Suprapubic skin (tissue), 4 donors: ENCODE results near the gene DLX2. TPM values are rescaled to one million over a fixed set of nuclear protein-coding genes. Genes with fewer than 3 reads are reported as not detected.
"Not testable (repeated sequence)": the region's sequence is repeated elsewhere in the genome, so short reads cannot be mapped to it uniquely, and the experiment has no call there.

Source experiments
- DNase-seq, 2 donors: peaks; one replicate each; pipeline ENCODE4 v3.0.0-alpha.2; 2019; ENCODE audit warnings: low spot score in 2 of 2
- H3K27ac ChIP-seq: fragments of 200-600 bp; sonication (generic); one replicate; pipeline ENCODE4 v1.5.1; 2019
- H3K27me3 ChIP-seq: fragments of 200-600 bp; sonication (generic); one replicate; pipeline ENCODE4 v1.5.1; 2019
- H3K36me3 ChIP-seq: fragments of 200-600 bp; sonication (generic); one replicate; pipeline ENCODE4 v1.5.1; 2019
- H3K4me1 ChIP-seq: fragments of 200-600 bp; sonication (generic); one replicate; pipeline ENCODE4 v1.5.1; 2019
- H3K4me3 ChIP-seq: fragments of 200-600 bp; sonication (generic); one replicate; pipeline ENCODE4 v1.5.1; 2019; ENCODE audit warnings: mild to moderate bottlenecking
- H3K9me3 ChIP-seq: fragments of 200-600 bp; sonication (generic); one replicate; pipeline ENCODE4 v1.5.1; 2019
- CTCF ChIP-seq, 2 donors: fragments of 200-600 bp in 1 of 2; fragments of 450-650 bp in 1 of 2; sonication (generic) in 1 of 2; IDR thresholded peaks; one replicate each; pipeline ENCODE4 v1.5.1; 2016 to 2019; ENCODE audit warnings: antibody characterized with exemption in 2 of 2, mild to moderate bottlenecking in 1 of 2, moderate library complexity in 1 of 2
- EP300 ChIP-seq: sonication (generic); formaldehyde crosslinking; IDR thresholded peaks from one replicate; pipeline ENCODE4 v1.6.1; 2017; ENCODE audit warnings: antibody characterized with exemption
- POLR2A ChIP-seq, 2 donors: fragments of 450-650 bp; IDR thresholded peaks; one replicate each; pipeline ENCODE4 v1.6.1; 2017; ENCODE audit warnings: antibody characterized with exemption in 2 of 2, mild to moderate bottlenecking in 2 of 2, moderate library complexity in 2 of 2
- POLR2AphosphoS5 ChIP-seq, 3 donors: sonication (generic); formaldehyde crosslinking; IDR thresholded peaks; one replicate each; pipeline ENCODE4 v1.6.1; 2017; ENCODE audit warnings: antibody characterized with exemption in 3 of 3
- WGBS: methylation state at CpG from one replicate; pipeline ENCODE4 v1.1.5; 2018; 5-methylcytosine and 5-hydroxymethylcytosine counted together
- total RNA-seq, 4 donors: library from RNA; depleted of rRNA; stranded (reverse); fragments of >200 nt; gene quantifications; one replicate each; pipeline ENCODE4 v1.1.0, GENCODE V29; 2016

DLX2 gene
- total RNA-seq, 4 donors from 2014 or later, result 0.30 to 1.1 (median 0.42) TPM; not detected in 1

GRCh38 chr2:172128484-172128883, 25.8 kb upstream of the DLX2 start:
- Histone ChIP-seq H3K9me3 (no peaks in the 10 kb centered on the region), H3K4me1 (no peaks in the 10 kb centered on the region), H3K4me3 (no peak overlapping the region), H3K27ac (no peak overlapping the region), H3K36me3 (no peaks in the 10 kb centered on the region), H3K27me3 (no peaks in the 10 kb centered on the region)
- TF ChIP-seq POLR2A (IDR thresholded peaks at IDR 0.05), result no peak
- TF ChIP-seq POLR2AphosphoS5 (IDR thresholded peaks at IDR 0.05), result no peak
- no peak for TF ChIP-seq EP300
- TF ChIP-seq CTCF (IDR thresholded peaks at IDR 0.05), result no peak
- DNase-seq, result no peak

- Histone ChIP-seq H3K9me3 (no peaks in the 10 kb centered on the region), H3K27me3 (no peaks in the 10 kb centered on the region), H3K4me3 (no peak overlapping the region), H3K36me3 (no peaks in the 10 kb centered on the region), H3K27ac (no peak overlapping the region), H3K4me1 (no peaks in the 10 kb centered on the region)
- 62% methylated on average over 2 of the region's 2 CpGs for WGBS
- DNase-seq, result no peak
- TF ChIP-seq EP300 (no peak), CTCF (IDR thresholded peaks at IDR 0.05) (no peak), POLR2A (IDR thresholded peaks at IDR 0.05) (no peak), POLR2AphosphoS5 (IDR thresholded peaks at IDR 0.05) (no peak)
These were observed 17.4 kb upstream of the DLX2 start for GRCh38 chr2:172120118-172120517.

- no peak for TF ChIP-seq EP300
- no peak for TF ChIP-seq POLR2AphosphoS5 (IDR thresholded peaks at IDR 0.05)
- TF ChIP-seq POLR2A (IDR thresholded peaks at IDR 0.05), result no peak
- TF ChIP-seq CTCF (IDR thresholded peaks at IDR 0.05), result no peak
- DNase-seq, result no peak
- Histone ChIP-seq H3K4me3 (no peak overlapping the region), H3K4me1 (no peaks in the 10 kb centered on the region), H3K9me3 (no peaks in the 10 kb centered on the region), H3K27me3 (peaks cover 3% of the 10 kb centered on the region), H3K27ac (no peak overlapping the region), H3K36me3 (no peaks in the 10 kb centered on the region)
These were observed 16.4 kb upstream of the DLX2 start for GRCh38 chr2:172119089-172119488.

GRCh38 chr2:172116107-172116506, 13.4 kb upstream of the DLX2 start:
- Histone ChIP-seq H3K4me3 (no peak overlapping the region), H3K27ac (no peak overlapping the region), H3K27me3 (peaks cover 8% of the 10 kb centered on the region), H3K4me1 (no peaks in the 10 kb centered on the region), H3K9me3 (no peaks in the 10 kb centered on the region), H3K36me3 (no peaks in the 10 kb centered on the region)
- no peak for DNase-seq
- TF ChIP-seq EP300 (no peak), CTCF (IDR thresholded peaks at IDR 0.05) (no peak), POLR2AphosphoS5 (IDR thresholded peaks at IDR 0.05) (no peak), POLR2A (IDR thresholded peaks at IDR 0.05) (no peak)
- WGBS, result 90% methylated on average over 5 of the region's 5 CpGs

GRCh38 chr2:172114579-172114978, 11.9 kb upstream of the DLX2 start:
- TF ChIP-seq CTCF (IDR thresholded peaks at IDR 0.05), result no peak
- no peak for TF ChIP-seq POLR2A (IDR thresholded peaks at IDR 0.05)
- no peak for TF ChIP-seq EP300
- TF ChIP-seq POLR2AphosphoS5 (IDR thresholded peaks at IDR 0.05), result no peak
- 92% methylated on average over 3 of the region's 3 CpGs for WGBS

GRCh38 chr2:172114176-172114575, 11.5 kb upstream of the DLX2 start:
- not testable (repeated sequence) for H3K36me3 ChIP-seq, H3K9me3 ChIP-seq, H3K4me3 ChIP-seq, H3K27ac ChIP-seq, DNase-seq, H3K4me1 ChIP-seq
- peaks cover 20% of the 10 kb centered on the region for H3K27me3 ChIP-seq
- WGBS, result 92% methylated on average over 6 of the region's 6 CpGs

More at GRCh38 chr2:172114579-172114978, 11.9 kb upstream of the DLX2 start:
- DNase-seq, result no peak
- Histone ChIP-seq H3K27me3 (peaks cover 17% of the 10 kb centered on the region), H3K4me1 (no peaks in the 10 kb centered on the region), H3K4me3 (no peak overlapping the region), H3K36me3 (no peaks in the 10 kb centered on the region), H3K9me3 (no peaks in the 10 kb centered on the region), H3K27ac (no peak overlapping the region)
